HEK293T (cell line): ENCODE data around the gene SPNS2.

Experiments
- CTCF ChIA-PET: fragments of 350-600 bp; formaldehyde crosslinking; extraction: SDS; loops from one replicate; lab custom pipeline; 2021; ENCODE audit warnings: antibody characterized with exemption, inconsistent platforms; lab: Yijun Ruan, JAX
- POLR2A ChIA-PET: fragments of 350-600 bp; formaldehyde crosslinking; extraction: SDS; loops from one replicate; lab custom pipeline; 2020; ENCODE audit warnings: antibody characterized with exemption, inconsistent platforms; lab: Yijun Ruan, JAX
- DNase-seq: peaks from one replicate; pipeline ENCODE4 v3.0.0; 2012; ENCODE audit warnings: mixed read lengths; ENCODE audit errors: extremely low spot score
- ARNT ChIP-seq: fragments of 450-650 bp; IDR thresholded peaks from 2 replicates; pipeline ENCODE4 v1.6.1; 2017; ENCODE audit warnings: mild to moderate bottlenecking
- BHLHE40 ChIP-seq: fragments of 450-650 bp; IDR thresholded peaks from 2 replicates; pipeline ENCODE4 v1.6.1; 2016; ENCODE audit warnings: mild to moderate bottlenecking, moderate library complexity, borderline replicate concordance
- CTBP1 ChIP-seq: fragments of 450-650 bp; IDR thresholded peaks from 2 replicates; pipeline ENCODE4 v1.6.1; 2016; ENCODE audit warnings: borderline replicate concordance
- ELF4 ChIP-seq: fragments of 450-650 bp; IDR thresholded peaks from 2 replicates; pipeline ENCODE4 v1.6.1; 2017; ENCODE audit warnings: antibody characterized with exemption
- FOXA1 ChIP-seq: fragments of 450-650 bp; IDR thresholded peaks from 2 replicates; pipeline ENCODE4 v1.6.1; 2016; ENCODE audit warnings: mild to moderate bottlenecking
- FOXK2 ChIP-seq: fragments of 450-650 bp; IDR thresholded peaks from 2 replicates; pipeline ENCODE4 v1.6.1; 2016; ENCODE audit warnings: mild to moderate bottlenecking
- FOXM1 ChIP-seq: fragments of 450-650 bp; IDR thresholded peaks from 2 replicates; pipeline ENCODE4 v1.6.1; 2017; ENCODE audit warnings: mild to moderate bottlenecking, borderline replicate concordance
- HDGF ChIP-seq: fragments of 450-650 bp; IDR thresholded peaks from 2 replicates; pipeline ENCODE4 v1.6.1; 2017; ENCODE audit warnings: antibody characterized with exemption, borderline replicate concordance
- L3MBTL2 ChIP-seq: fragments of 450-650 bp; conservative IDR thresholded peaks from 2 replicates; pipeline ENCODE4 v1.6.1; 2016; ENCODE audit warnings: mild to moderate bottlenecking
- LEF1 ChIP-seq: fragments of 450-650 bp; IDR thresholded peaks from 2 replicates; pipeline ENCODE4 v1.6.1; 2017; ENCODE audit warnings: mild to moderate bottlenecking, borderline replicate concordance
- NFRKB ChIP-seq: fragments of 450-650 bp; IDR thresholded peaks from 2 replicates; pipeline ENCODE4 v1.6.1; 2016; ENCODE audit warnings: mild to moderate bottlenecking, moderate library complexity
- PKNOX1 ChIP-seq: fragments of 450-650 bp; IDR thresholded peaks from 2 replicates; pipeline ENCODE4 v1.6.1; 2016
- SP1 ChIP-seq: fragments of 450-650 bp; IDR thresholded peaks from 2 replicates; pipeline ENCODE4 v1.6.1; 2017
- SUZ12 ChIP-seq: fragments of 450-650 bp; IDR thresholded peaks from 2 replicates; pipeline ENCODE4 v1.6.1; 2016; ENCODE audit warnings: mild to moderate bottlenecking
- TARDBP ChIP-seq: fragments of 450-650 bp; IDR thresholded peaks from 2 replicates; pipeline ENCODE4 v1.6.1; 2016
- ZNF384 ChIP-seq: fragments of 450-650 bp; IDR thresholded peaks from 2 replicates; pipeline ENCODE4 v1.6.1; 2016

The SPNS2 gene

GRCh38 chr17:4502466-4503154 is 3.9 kb downstream of the SPNS2 start:
- ChIA-PET POLR2A (no interaction called here), CTCF (no interaction called here)
- TF ChIP-seq FOXA1, result no peak
- TF ChIP-seq FOXM1, result no peak
- TF ChIP-seq CTBP1, result no peak
- TF ChIP-seq FOXK2, result no peak
- no peak for TF ChIP-seq LEF1
- TF ChIP-seq NFRKB, result no peak
- no peak for TF ChIP-seq ZNF384
- TF ChIP-seq BHLHE40, result no peak
- TF ChIP-seq SP1, result no peak
- TF ChIP-seq ARNT, result no peak
- no peak for TF ChIP-seq TARDBP
- DNase-seq, result no peak

- no peak for TF ChIP-seq FOXA1
- no peak for TF ChIP-seq ARNT
- TF ChIP-seq L3MBTL2, result no peak
- TF ChIP-seq SP1, result no peak
- no peak for TF ChIP-seq LEF1
- POLR2A ChIA-PET, result no interaction called here
- CTCF ChIA-PET, result no interaction called here
These were observed 4.8 kb downstream of the SPNS2 start for GRCh38 chr17:4503283-4504025.

DNA sequence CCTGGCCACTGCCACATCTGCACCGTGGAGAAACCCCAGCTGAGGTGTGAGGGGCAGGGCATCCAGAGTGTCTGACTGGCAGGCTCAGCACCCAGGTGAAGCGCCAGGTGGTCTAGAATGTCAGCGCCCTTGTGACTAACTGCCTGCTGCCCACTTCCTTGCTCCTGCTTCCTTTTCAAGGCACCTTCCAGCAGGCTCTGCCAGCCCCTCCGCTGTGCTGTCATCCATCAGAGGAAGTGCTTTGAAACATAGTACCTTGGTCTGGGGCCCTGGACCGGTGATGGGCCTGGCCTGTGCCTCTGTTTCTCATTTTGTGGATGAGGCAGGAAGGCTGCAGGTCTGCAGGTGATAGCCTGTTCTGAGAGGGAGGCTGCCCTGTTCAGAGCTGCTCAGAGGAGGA is 5.5 kb downstream of the SPNS2 start:
- no peak for DNase-seq
- TF ChIP-seq L3MBTL2 (no peak), BHLHE40 (no peak), FOXM1 (no peak), SUZ12 (no peak), NFRKB (no peak), LEF1 (no peak), ZNF384 (no peak), FOXA1 (no peak), ELF4 (no peak), TARDBP (no peak), PKNOX1 (no peak), CTBP1 (no peak), HDGF (no peak), ARNT (no peak), SP1 (no peak), FOXK2 (no peak)
- CTCF ChIA-PET, result no interaction called here
- POLR2A ChIA-PET, result no interaction called here

More at GRCh38 chr17:4503283-4504025, 4.8 kb downstream of the SPNS2 start:
- DNase-seq, result no peak

DNA sequence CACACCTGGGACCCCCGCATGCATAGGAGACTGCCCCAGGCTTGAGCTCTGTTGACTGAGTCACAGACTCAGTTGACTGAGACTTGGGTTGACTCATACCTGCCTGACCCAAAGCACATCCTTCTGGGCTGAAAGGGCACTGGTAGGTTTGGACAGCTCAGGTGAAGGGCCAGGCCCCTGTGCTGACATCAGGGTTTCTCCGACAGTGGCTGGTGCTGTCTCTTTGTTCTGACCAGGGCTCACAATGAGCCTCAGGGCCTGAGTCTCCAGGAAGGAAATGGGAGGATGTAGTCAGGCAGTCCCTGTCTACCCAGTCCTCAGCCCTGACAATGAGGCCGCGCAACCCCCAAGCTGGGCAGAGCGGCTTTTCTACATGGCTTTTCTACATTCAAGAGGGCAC is 6.5 kb downstream of the SPNS2 start:
- CTCF ChIA-PET, result interaction anchor here (0.6 kb wide), 1 partner anchor 322 kb away, joined by 3 read pairs; no protein-coding TSS in a partner anchor
- no peak for DNase-seq
- TF ChIP-seq TARDBP (no peak), ELF4 (no peak), FOXM1 (no peak), FOXA1 (no peak), L3MBTL2 (no peak), CTBP1 (no peak), NFRKB (no peak), SP1 (no peak), HDGF (no peak), BHLHE40 (no peak), SUZ12 (no peak), LEF1 (no peak), FOXK2 (no peak), PKNOX1 (no peak), ARNT (no peak), ZNF384 (no peak)
- POLR2A ChIA-PET, result no interaction called here

GRCh38 chr17:4506175-4506813 is 7.6 kb downstream of the SPNS2 start:
- ChIA-PET POLR2A (no interaction called here), CTCF (interaction anchor here (0.6 kb wide), 1 partner anchor 84 kb away, joined by 3 read pairs; no protein-coding TSS in a partner anchor)
- no peak for DNase-seq
- no peak for TF ChIP-seq PKNOX1
- TF ChIP-seq TARDBP, result no peak
- TF ChIP-seq BHLHE40, result no peak
- no peak for TF ChIP-seq L3MBTL2
- TF ChIP-seq ZNF384, result no peak
- TF ChIP-seq ARNT, result no peak
- TF ChIP-seq HDGF, result no peak
- no peak for TF ChIP-seq SUZ12
- TF ChIP-seq NFRKB, result no peak
- no peak for TF ChIP-seq SP1
- no peak for TF ChIP-seq FOXA1
- TF ChIP-seq LEF1, result no peak
